Transverse colon (tissue), 4 donors: ENCODE data around the gene HUNK. TPM values are rescaled to one million over a fixed set of nuclear protein-coding genes. Genes with fewer than 3 reads are reported as not detected.

Source experiments
- DNase-seq: peaks from one replicate; pipeline ENCODE4 v3.0.0-alpha.2; 2019
- H3K27ac ChIP-seq, 4 donors: fragments of 200-600 bp; sonication (generic); 2 replicates each; pipeline ENCODE4 v1.5.1; 2016 to 2018; ENCODE audit warnings: inconsistent platforms in 4 of 4
- H3K27me3 ChIP-seq: fragments of 200-600 bp; sonication (generic); 2 replicates; pipeline ENCODE4 v1.5.1; 2017; ENCODE audit warnings: inconsistent platforms
- H3K36me3 ChIP-seq, 4 donors: fragments of 200-600 bp; sonication (generic); 2 replicates each; pipeline ENCODE4 v1.5.1; 2017 to 2019; ENCODE audit warnings: inconsistent platforms in 4 of 4
- H3K4me1 ChIP-seq, 4 donors: fragments of 200-600 bp; sonication (generic); 2 replicates each; pipeline ENCODE4 v1.5.1; 2017 to 2020; ENCODE audit warnings: inconsistent platforms in 4 of 4
- H3K4me3 ChIP-seq, 4 donors: fragments of 200-600 bp; sonication (generic); 1 replicate in 1 of 4; 2 replicates in 3 of 4; pipeline versions ENCODE4 v1.5.1 to v1.6.1; 2017 to 2019; ENCODE audit warnings: inconsistent platforms in 4 of 4
- H3K9me3 ChIP-seq, 2 donors: fragments of 200-600 bp; sonication (generic); 2 replicates each; pipeline ENCODE4 v1.5.1; 2017 to 2019; ENCODE audit warnings: inconsistent platforms in 2 of 2
- EP300 ChIP-seq: sonication (generic); formaldehyde crosslinking; IDR thresholded peaks from one replicate; pipeline ENCODE4 v1.6.1; 2017; ENCODE audit warnings: antibody characterized with exemption, low read depth
- POLR2A ChIP-seq: fragments of 450-650 bp; IDR thresholded peaks from one replicate; pipeline ENCODE4 v1.6.1; 2016; ENCODE audit warnings: antibody characterized with exemption, mild to moderate bottlenecking, moderate library complexity
- POLR2AphosphoS5 ChIP-seq, 3 donors: sonication (generic); formaldehyde crosslinking; IDR thresholded peaks; one replicate each; pipeline ENCODE4 v1.6.1; 2016; ENCODE audit warnings: antibody characterized with exemption in 3 of 3
- WGBS, 2 donors: methylation state at CpG; one replicate each; pipeline ENCODE4 v1.1.5; 2018; ENCODE audit warnings: low coverage in 1 of 2; 5-methylcytosine and 5-hydroxymethylcytosine counted together
- in situ Hi-C, 4 donors: fragments of 200-750 bp; cut with MboI; loops; one replicate each; pipeline versions ENCODE4 v1.15.0 to v1.15.1; 2017; ENCODE audit warnings: low sequenced_read_pairs in 3 of 4, low pct_ligation_motif_present in 1 of 4, low pct_unique_long_range_greater_than_20kb in 1 of 4
- intact Hi-C: fragments of 100-400 bp; cut with DNase I; formaldehyde crosslinking; loops from one replicate; pipeline ENCODE4 v1.15.1; 2023; ENCODE audit warnings: low total_unique reads
- total RNA-seq, 4 donors: library from RNA; depleted of rRNA; stranded (reverse); fragments of >200 nt; gene quantifications; one replicate each; pipeline ENCODE4 v1.1.0, GENCODE V29; 2016
- TF ChIP-seq, protein P1 (sequence below), 5 experiments: fragments of 200-600 bp in 3 of 5; fragments of 450-650 bp in 2 of 5; sonication (generic) in 3 of 5; IDR thresholded peaks; 1 replicate in 2 of 5; 2 replicates in 3 of 5; pipeline ENCODE4 v1.5.1; 2016 to 2017; ENCODE audit warnings: antibody characterized with exemption in 5 of 5, inconsistent platforms in 3 of 5, mild to moderate bottlenecking in 2 of 5, moderate library complexity in 1 of 5

Gene HUNK
- total RNA-seq, 4 donors from 2014 or later = 1.8 to 6.7 (median 3.9) TPM

DNA sequence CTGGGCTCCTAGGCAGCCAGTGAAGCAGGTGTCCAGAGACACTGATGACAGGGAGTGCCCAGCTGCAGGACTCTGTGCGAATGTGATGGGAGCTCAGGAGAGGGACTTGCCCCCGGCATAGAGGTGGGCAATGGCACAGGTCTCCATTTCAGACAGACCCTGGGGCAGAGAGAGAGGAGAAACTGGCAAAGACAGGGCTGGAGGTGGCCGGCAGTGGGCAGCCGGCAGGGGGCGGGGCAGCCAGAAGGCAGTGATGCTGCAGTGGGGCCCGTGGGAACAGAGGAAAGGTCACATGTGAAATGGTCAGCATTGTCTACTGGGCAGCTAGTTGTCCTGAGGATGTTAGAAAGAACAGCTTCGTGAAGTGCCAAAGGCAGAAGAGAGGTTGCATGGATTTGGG is 112.6 kb downstream of the HUNK start:
- WGBS, 2 donors = 85 to 88% methylated on average over 7 of the region's 7 CpGs
- Histone ChIP-seq H3K9me3 (no peaks in the 10 kb centered on the region), H3K4me1 (peaks cover 0 to 4% (median 0%) of the 10 kb centered on the region in 4 donors), H3K36me3 (no peaks in the 10 kb centered on the region), H3K27me3 (no peaks in the 10 kb centered on the region), H3K4me3 (no peak overlapping the region), H3K27ac (no peak overlapping the region)
- DNase-seq = no peak
- TF ChIP-seq POLR2AphosphoS5 (IDR thresholded peaks at IDR 0.05) (no peak), POLR2A (no peak), EP300 (no peak)
- TF ChIP-seq, protein P1, sequence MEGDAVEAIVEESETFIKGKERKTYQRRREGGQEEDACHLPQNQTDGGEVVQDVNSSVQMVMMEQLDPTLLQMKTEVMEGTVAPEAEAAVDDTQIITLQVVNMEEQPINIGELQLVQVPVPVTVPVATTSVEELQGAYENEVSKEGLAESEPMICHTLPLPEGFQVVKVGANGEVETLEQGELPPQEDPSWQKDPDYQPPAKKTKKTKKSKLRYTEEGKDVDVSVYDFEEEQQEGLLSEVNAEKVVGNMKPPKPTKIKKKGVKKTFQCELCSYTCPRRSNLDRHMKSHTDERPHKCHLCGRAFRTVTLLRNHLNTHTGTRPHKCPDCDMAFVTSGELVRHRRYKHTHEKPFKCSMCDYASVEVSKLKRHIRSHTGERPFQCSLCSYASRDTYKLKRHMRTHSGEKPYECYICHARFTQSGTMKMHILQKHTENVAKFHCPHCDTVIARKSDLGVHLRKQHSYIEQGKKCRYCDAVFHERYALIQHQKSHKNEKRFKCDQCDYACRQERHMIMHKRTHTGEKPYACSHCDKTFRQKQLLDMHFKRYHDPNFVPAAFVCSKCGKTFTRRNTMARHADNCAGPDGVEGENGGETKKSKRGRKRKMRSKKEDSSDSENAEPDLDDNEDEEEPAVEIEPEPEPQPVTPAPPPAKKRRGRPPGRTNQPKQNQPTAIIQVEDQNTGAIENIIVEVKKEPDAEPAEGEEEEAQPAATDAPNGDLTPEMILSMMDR (IDR thresholded peaks at IDR 0.05) = no peak
- in situ Hi-C loops (no loop called here), intact Hi-C loops (no loop called here)

DNA sequence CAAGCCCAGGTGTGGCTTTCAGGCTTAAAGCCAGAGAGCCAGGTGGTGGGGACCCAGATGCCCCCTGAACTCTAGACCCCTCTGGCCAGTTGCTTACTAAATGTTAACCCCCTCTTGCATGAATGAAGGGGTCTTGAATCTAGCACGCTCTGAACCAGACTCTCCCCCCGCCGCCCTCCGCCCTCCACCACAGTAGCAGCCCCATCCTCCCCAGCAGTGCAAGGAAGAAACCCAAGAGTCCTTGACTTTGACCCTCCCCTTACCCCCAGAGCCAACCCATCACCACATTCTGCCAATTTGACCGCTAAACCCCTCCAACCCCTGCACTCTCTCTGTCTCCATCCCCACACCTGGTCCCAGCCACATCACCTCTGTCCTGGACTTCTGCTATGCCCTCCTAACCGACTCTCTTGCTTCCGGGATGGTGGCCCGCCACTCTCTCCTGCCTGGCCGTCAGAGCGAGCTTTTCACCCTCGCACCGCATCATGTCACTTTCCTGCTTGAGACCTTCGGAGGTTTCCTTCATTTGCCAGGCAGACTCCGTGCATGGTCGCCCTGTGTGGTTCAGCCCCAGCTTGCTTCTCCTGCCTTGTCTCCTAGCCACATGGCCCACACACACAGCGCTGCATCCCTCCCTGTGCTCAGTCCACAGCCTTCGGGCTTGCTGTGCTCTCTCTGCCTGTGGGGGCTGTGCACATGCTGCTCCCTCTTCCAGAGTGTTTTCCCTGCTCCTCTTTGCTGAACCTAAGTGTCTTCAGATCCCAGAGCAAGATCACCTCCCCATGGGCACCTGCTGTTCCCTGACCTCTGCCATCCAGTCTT is 113.4 kb downstream of the HUNK start:
- intact Hi-C loops = no loop called here
- in situ Hi-C loops = no loop called here
- TF ChIP-seq, protein P1 (IDR thresholded peaks at IDR 0.05) = no peak
- TF ChIP-seq EP300 = no peak
- TF ChIP-seq POLR2A = no peak
- no peak for TF ChIP-seq POLR2AphosphoS5 (IDR thresholded peaks at IDR 0.05)
- Histone ChIP-seq H3K27ac (no peak overlapping the region), H3K4me1 (peaks cover 0 to 4% (median 0%) of the 10 kb centered on the region in 4 donors), H3K4me3 (no peak overlapping the region), H3K27me3 (no peaks in the 10 kb centered on the region), H3K36me3 (no peaks in the 10 kb centered on the region), H3K9me3 (no peaks in the 10 kb centered on the region)
- no peak for DNase-seq
- WGBS, 2 donors = 87 to 93% methylated on average over 6 to 17 of the region's 17 CpGs

DNA sequence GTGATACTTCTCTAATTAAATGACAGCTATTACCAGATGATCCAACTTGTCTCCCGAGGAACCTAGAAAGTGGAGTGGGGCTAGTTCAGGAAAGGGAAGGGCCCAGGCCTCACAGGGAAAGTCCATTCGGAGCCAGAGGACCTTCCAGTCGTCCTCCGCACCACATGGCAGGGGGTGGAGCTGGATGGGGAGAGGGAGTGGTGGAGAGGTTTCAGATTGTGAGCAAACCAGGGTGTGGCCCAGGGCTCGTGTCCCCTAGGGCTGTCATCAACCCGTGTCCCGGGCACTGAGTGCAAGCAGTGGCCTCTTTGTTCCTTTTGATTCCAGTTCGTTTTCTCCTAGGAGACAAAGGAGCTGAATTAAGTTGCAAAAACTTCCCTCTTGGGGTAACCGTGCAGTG is 114.9 kb downstream of the HUNK start:
- peak; percentile 60 for DNase-seq
- TF ChIP-seq POLR2A = no peak
- TF ChIP-seq POLR2AphosphoS5 (IDR thresholded peaks at IDR 0.05) = no peak
- TF ChIP-seq, protein P1 (IDR thresholded peaks at IDR 0.05) = no peak
- no peak for TF ChIP-seq EP300
- no peak overlapping the region for H3K27ac ChIP-seq
- WGBS, 2 donors = 42 to 45% methylated on average over 7 to 9 of the region's 9 CpGs
- H3K36me3 ChIP-seq = no peaks in the 10 kb centered on the region
- intact Hi-C loops = no loop called here
- H3K4me1 ChIP-seq = peaks cover 0 to 4% (median 0%) of the 10 kb centered on the region in 4 donors
- H3K27me3 ChIP-seq = no peaks in the 10 kb centered on the region
- in situ Hi-C loops = no loop called here
- no peak overlapping the region for H3K4me3 ChIP-seq
- H3K9me3 ChIP-seq = no peaks in the 10 kb centered on the region

DNA sequence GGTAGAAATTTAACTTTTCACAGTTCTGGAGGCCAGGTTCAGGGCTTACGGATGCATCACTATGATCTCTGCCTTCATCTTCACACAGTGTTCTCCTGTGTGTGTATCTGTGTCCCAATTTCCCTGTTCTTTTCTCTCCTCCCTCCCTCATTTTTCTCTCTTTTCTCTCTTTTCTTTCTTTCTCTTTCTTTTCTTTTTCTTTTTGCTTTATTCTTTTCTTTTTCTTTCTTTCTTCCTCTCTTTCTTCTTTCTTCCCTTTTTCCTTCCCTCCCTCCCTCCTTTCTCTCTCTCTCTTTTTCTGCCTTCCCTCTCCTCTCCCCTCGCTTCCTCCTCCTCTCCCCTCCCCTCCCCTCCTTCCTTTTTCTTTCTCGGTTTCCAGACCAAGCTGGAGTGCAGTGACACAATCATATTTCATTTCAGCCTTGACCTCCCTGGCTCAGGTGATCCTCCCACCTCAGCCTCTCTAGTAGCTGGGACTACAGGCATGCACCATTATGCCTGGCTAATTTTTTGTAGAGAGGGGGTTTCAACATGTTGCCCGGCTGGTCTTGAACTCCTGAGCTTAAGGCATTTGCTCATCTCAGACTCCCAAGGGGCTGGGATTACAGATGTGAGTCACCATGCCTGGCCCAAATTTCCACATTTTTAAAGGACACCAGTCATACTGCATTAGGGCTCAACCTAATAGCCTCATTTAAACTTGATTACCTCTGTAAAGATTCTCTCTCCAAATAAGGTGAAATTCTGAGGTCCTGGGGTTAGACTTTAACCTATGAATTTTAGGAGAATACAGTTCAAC is 115.9 kb downstream of the HUNK start:
- in situ Hi-C loops (no loop called here), intact Hi-C loops (no loop called here)
- TF ChIP-seq POLR2AphosphoS5 (IDR thresholded peaks at IDR 0.05) (no peak), POLR2A (no peak), EP300 (no peak)
- TF ChIP-seq, protein P1 (IDR thresholded peaks at IDR 0.05) = no peak
- DNase-seq = no peak
- Histone ChIP-seq H3K36me3 (no peaks in the 10 kb centered on the region), H3K4me3 (no peak overlapping the region), H3K27me3 (no peaks in the 10 kb centered on the region), H3K9me3 (no peaks in the 10 kb centered on the region), H3K4me1 (peaks cover 0 to 4% (median 0%) of the 10 kb centered on the region in 4 donors), H3K27ac (no peak overlapping the region)
- WGBS, 2 donors = 64 to 80% methylated on average over 4 of the region's 4 CpGs
